Lower leg skin (tissue), 4 donors: Measurements from ENCODE around the gene AMH. TPM values are rescaled to one million over a fixed set of nuclear protein-coding genes. Genes with fewer than 3 reads are reported as not detected.

ENCODE experiments used
- DNase-seq, 2 donors: peaks; one replicate each; pipeline ENCODE4 v3.0.0-alpha.2; 2019; ENCODE audit warnings: low spot score in 2 of 2
- H3K4me3 ChIP-seq: fragments of 200-600 bp; sonication (generic); 2 replicates; pipeline ENCODE4 v1.5.1; 2017; ENCODE audit warnings: mild to moderate bottlenecking, low read depth; ENCODE audit not compliant: poor library complexity, severe bottlenecking
- CTCF ChIP-seq, 3 donors: fragments of 450-650 bp; IDR thresholded peaks; one replicate each; pipeline ENCODE4 v1.5.1; 2016; ENCODE audit warnings: antibody characterized with exemption in 3 of 3, mild to moderate bottlenecking in 3 of 3, moderate library complexity in 2 of 3
- POLR2A ChIP-seq, 2 donors: fragments of 450-650 bp; IDR thresholded peaks; one replicate each; pipeline ENCODE4 v1.6.1; 2016 to 2017; ENCODE audit warnings: antibody characterized with exemption in 2 of 2, mild to moderate bottlenecking in 1 of 2, moderate library complexity in 1 of 2
- whole genome bisulfite sequencing, 2 donors: methylation state at CpG; one replicate each; pipeline ENCODE4 v1.1.5; 2018; 5-methylcytosine and 5-hydroxymethylcytosine counted together
- intact Hi-C: fragments of 100-400 bp; cut with DNase I; formaldehyde crosslinking; loops from one replicate; pipeline ENCODE4 v1.15.0; 2023; ENCODE audit warnings: low total_unique reads
- total RNA-seq, 4 donors: library from RNA; depleted of rRNA; stranded (reverse); fragments of >200 nt; gene quantifications; one replicate each; pipeline ENCODE4 v1.1.0, GENCODE V29; 2016

Gene AMH
- total RNA-seq, 4 donors from 2014 or later, result 0.13 to 1.3 (median 1.2) TPM

DNA sequence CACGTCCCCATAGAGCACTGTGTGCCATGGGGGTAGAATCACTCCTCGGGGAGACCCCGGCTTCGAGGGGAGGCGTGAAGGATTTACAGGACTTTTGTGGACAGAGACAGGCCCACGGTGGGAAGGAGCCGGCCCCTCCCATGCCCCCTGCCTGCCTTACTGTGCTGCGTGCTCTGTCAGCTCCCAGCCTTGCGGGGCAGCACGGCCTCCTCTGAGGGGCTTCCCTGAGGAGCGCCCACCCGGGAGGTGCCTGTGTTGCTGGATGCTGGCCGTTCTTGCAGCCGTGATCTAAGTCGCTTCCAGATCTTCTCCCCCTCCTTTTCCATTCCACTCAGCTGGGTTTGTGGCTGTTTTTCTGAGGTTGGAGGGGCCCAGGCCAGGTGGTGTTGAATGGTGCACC, 42.1 kb upstream of the AMH start:
- H3K4me3 ChIP-seq, result no peak overlapping the region
- intact Hi-C loops, result no loop called here
- 89 to 90% methylated on average over 14 to 15 of the region's 15 CpGs for WGBS, 2 donors
- TF ChIP-seq POLR2A (IDR thresholded peaks at IDR 0.05) (no peak), CTCF (IDR thresholded peaks at IDR 0.05) (no peak)
- DNase-seq, result no peak

GRCh38 chr19:2207991-2208860, 40.9 kb upstream of the AMH start:
- WGBS, 2 donors, result 34 to 45% methylated on average over 27 to 34 of the region's 36 CpGs
- no peak for TF ChIP-seq POLR2A (IDR thresholded peaks at IDR 0.05)
- TF ChIP-seq CTCF (IDR thresholded peaks at IDR 0.05), result no peak
- DNase-seq, result peak; percentile 88 to 97
- H3K4me3 ChIP-seq, result no peak overlapping the region
- intact Hi-C loops, result no loop called here

GRCh38 chr19:2208975-2209374, 40.1 kb upstream of the AMH start:
- WGBS, 2 donors, result 50 to 52% methylated on average over 10 of the region's 10 CpGs
- intact Hi-C loops, result no loop called here
- DNase-seq, result no peak
- TF ChIP-seq POLR2A (IDR thresholded peaks at IDR 0.05) (no peak), CTCF (IDR thresholded peaks at IDR 0.05) (no peak)
- no peak overlapping the region for H3K4me3 ChIP-seq

DNA sequence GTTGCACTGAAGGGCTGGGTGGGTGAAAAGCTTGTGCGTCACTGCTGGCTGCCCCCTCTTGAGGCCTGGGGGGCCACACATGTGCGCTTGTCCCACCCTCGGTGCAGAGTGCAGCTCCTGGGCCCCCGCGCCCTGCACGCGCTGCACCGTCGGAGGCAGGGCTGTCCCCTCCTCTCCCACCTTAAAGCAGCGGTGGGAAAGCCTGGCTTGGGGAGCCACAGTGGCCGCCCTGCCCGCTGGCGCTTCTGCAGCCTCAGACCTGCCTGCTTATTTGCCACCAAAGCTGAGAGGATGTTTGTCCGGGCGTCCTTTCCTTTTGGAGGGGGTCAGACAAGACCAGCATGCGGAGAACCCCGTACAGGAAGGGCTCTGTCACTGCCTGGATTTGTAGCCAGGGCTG, 39.7 kb upstream of the AMH start:
- H3K4me3 ChIP-seq, result no peak overlapping the region
- TF ChIP-seq POLR2A (IDR thresholded peaks at IDR 0.05) (no peak), CTCF (IDR thresholded peaks at IDR 0.05) (no peak)
- intact Hi-C loops, result no loop called here
- 90 to 96% methylated on average over 16 to 17 of the region's 17 CpGs for WGBS, 2 donors
- DNase-seq, result no peak

DNA sequence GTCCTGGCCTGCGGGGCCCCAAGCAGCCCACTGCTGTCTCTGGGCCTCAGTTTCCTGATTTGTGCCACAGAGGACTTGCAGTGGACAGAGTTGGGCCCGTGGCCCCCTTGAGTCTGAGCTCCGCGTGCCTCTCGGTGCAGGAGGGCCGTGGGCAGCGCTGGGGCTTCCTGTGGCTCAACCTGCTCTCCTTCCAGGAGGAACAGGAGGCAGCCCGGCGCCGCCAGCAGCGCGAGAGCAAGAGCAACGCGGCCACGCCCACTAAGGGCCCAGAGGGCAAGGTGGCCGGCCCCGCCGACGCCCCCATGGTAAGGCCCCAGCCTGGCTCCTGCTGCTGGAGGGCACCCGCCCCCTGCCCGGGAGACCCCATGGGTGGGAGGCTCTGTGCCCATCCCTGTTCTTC, 38.9 kb upstream of the AMH start:
- TF ChIP-seq CTCF (IDR thresholded peaks at IDR 0.05), result no peak
- TF ChIP-seq POLR2A (IDR thresholded peaks at IDR 0.05), result no peak
- no peak for DNase-seq
- 86 to 87% methylated on average over 19 to 21 of the region's 21 CpGs for WGBS, 2 donors
- no peak overlapping the region for H3K4me3 ChIP-seq
- intact Hi-C loops, result no loop called here
